Caco-2 (cell line): ENCODE measurements around the gene STAB2. TPM values are rescaled to one million over a fixed set of nuclear protein-coding genes. Genes with fewer than 3 reads are reported as not detected.

Source experiments
- BruUV-seq: library from RNA; stranded (reverse); fragments of 400-500 nt; replicated peaks from 2 replicates; lab custom pipeline; 2021; lab: Mats Ljungman, UMichigan
- CTCF ChIA-PET: fragments of 300-600 bp; sonication (Branson Sonifier 250); formaldehyde crosslinking; loops from one replicate; lab custom pipeline; 2022; ENCODE audit warnings: antibody characterized with exemption; lab: Charles Lee
- POLR2A ChIA-PET: fragments of 300-600 bp; sonication (Branson Sonifier 250); formaldehyde crosslinking; loops from one replicate; lab custom pipeline; 2022; ENCODE audit warnings: antibody characterized with exemption; lab: Charles Lee
- DNase-seq, 2 experiments: peaks; one replicate each; pipeline versions ENCODE4 v3.0.0 to v3.0.0-alpha.2; 2020 to 2022
- H3K27me3 ChIP-seq: replicated peaks from 2 replicates; pipeline ENCODE4 v1.6.0; 2011; ENCODE audit warnings: low read length; ENCODE audit not compliant: control insufficient read depth, insufficient read depth
- H3K36me3 ChIP-seq: 2 replicates; pipeline ENCODE4 v1.5.1; 2011; ENCODE audit warnings: low read length; ENCODE audit not compliant: control insufficient read depth, insufficient read depth
- H3K4me1 ChIP-seq: fragments of 250-450 bp; sonication (Bioruptor Pico); 2 replicates; pipeline ENCODE4 v1.5.1; 2020; ENCODE audit warnings: mild to moderate bottlenecking
- H3K4me3 ChIP-seq: 2 replicates; pipeline ENCODE4 v1.5.1; 2011; ENCODE audit warnings: low read depth, mild to moderate bottlenecking, control low read depth, low read length
- H3K9me3 ChIP-seq: fragments of 250-450 bp; sonication (Bioruptor Pico); 2 replicates; pipeline ENCODE4 v1.5.1; 2020; ENCODE audit warnings: mild to moderate bottlenecking, moderate library complexity
- H3K27ac Mint-ChIP-seq: one replicate; pipeline ENCODE4 v1.8.0; 2022; ENCODE audit warnings: mixed read lengths; ENCODE audit not compliant: unreplicated experiment
- H3K27me3 Mint-ChIP-seq: one replicate; pipeline ENCODE4 v1.8.0; 2022; ENCODE audit warnings: mixed read lengths; ENCODE audit not compliant: insufficient read depth, unreplicated experiment
- H3K36me3 Mint-ChIP-seq: one replicate; pipeline ENCODE4 v1.8.0; 2022; ENCODE audit warnings: mild to moderate bottlenecking, mixed read lengths; ENCODE audit not compliant: insufficient read depth, unreplicated experiment
- H3K4me1 Mint-ChIP-seq: one replicate; pipeline ENCODE4 v1.8.0; 2022; ENCODE audit warnings: low read depth, mixed read lengths; ENCODE audit not compliant: unreplicated experiment
- H3K4me3 Mint-ChIP-seq: one replicate; pipeline ENCODE4 v1.8.0; 2022; ENCODE audit warnings: mild to moderate bottlenecking, moderate library complexity, mixed read lengths; ENCODE audit not compliant: unreplicated experiment
- H3K9me3 Mint-ChIP-seq: one replicate; pipeline ENCODE4 v1.8.0; 2022; ENCODE audit warnings: mixed read lengths; ENCODE audit not compliant: unreplicated experiment
- intact Hi-C: fragments of 100-400 bp; cut with micrococcal nuclease; formaldehyde crosslinking; loops from one replicate; pipeline ENCODE4 v1.10.0; 2022; ENCODE audit not compliant: unreplicated experiment
- total RNA-seq: library from RNA; stranded (reverse); gene quantifications from 2 replicates; pipeline ENCODE4 v1.2.3, GENCODE V29; 2022
- TF ChIP-seq, protein P1 (sequence below), 2 experiments: fragments of 200-600 bp in 1 of 2; IDR thresholded peaks; 1 replicate in 1 of 2; 2 replicates in 1 of 2; pipeline versions ENCODE4 v1.5.1 to v1.8.0; 2011 to 2022; ENCODE audit warnings: antibody characterized with exemption in 1 of 2, control low read depth in 1 of 2, inconsistent platforms in 1 of 2, low read depth in 1 of 2, low read length in 1 of 2, mild to moderate bottlenecking in 1 of 2, moderate library complexity in 1 of 2; ENCODE audit not compliant: insufficient read depth in 1 of 2, severe bottlenecking in 1 of 2, unreplicated experiment in 1 of 2

STAB2 gene
- total RNA-seq, 1 experiment from 2014 or later = 0.25 TPM

DNA sequence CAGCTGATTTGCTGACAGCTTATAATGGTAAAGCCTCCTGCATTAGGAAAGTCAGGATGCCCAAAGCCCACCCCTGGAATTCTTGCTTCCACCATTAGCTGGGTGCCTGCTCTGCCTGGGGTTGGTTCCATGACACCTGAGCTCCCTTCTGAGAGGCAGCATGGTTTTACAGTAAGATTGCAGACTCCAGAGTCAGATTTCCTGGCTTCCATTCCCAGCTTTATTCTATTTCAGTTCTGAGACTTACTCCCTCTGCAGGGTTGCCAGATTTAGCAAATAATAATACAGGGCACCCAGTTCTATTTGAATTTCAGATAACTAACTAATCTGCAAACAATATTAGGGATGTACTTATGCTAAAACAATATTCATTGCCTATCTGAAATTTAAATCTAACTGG lies 12.2 kb downstream of the STAB2 start:
- no TSS peak for BruUV-seq
- TF ChIP-seq, protein P1, sequence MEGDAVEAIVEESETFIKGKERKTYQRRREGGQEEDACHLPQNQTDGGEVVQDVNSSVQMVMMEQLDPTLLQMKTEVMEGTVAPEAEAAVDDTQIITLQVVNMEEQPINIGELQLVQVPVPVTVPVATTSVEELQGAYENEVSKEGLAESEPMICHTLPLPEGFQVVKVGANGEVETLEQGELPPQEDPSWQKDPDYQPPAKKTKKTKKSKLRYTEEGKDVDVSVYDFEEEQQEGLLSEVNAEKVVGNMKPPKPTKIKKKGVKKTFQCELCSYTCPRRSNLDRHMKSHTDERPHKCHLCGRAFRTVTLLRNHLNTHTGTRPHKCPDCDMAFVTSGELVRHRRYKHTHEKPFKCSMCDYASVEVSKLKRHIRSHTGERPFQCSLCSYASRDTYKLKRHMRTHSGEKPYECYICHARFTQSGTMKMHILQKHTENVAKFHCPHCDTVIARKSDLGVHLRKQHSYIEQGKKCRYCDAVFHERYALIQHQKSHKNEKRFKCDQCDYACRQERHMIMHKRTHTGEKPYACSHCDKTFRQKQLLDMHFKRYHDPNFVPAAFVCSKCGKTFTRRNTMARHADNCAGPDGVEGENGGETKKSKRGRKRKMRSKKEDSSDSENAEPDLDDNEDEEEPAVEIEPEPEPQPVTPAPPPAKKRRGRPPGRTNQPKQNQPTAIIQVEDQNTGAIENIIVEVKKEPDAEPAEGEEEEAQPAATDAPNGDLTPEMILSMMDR (IDR thresholded peaks at IDR 0.05; ENCODE audit: insufficient read depth in 1 of 2, low read depth in 1 of 2, low read length in 1 of 2, severe bottlenecking in 1 of 2, unreplicated experiment in 1 of 2) = no peak
- H3K4me3 ChIP-seq = no peak overlapping the region
- Mint-ChIP-seq H3K4me3 (no peak overlapping the region), H3K9me3 (no peaks in the 10 kb centered on the region), H3K4me1 (peaks cover 6% of the 10 kb centered on the region), H3K27ac (no peak overlapping the region), H3K36me3 (no peaks in the 10 kb centered on the region), H3K27me3 (peaks cover 18% of the 10 kb centered on the region)
- no peaks in the 10 kb centered on the region for H3K36me3 ChIP-seq
- intact Hi-C loops = no loop called here
- H3K9me3 ChIP-seq = no peaks in the 10 kb centered on the region; the same call in 1 of the 2 replicates
- no peak for DNase-seq
- POLR2A ChIA-PET = no interaction called here
- H3K27me3 ChIP-seq = no peaks in the 10 kb centered on the region
- CTCF ChIA-PET = no interaction called here
- no peaks in the 10 kb centered on the region for H3K4me1 ChIP-seq

GRCh38 chr12:103600967-103601728 lies 14.1 kb downstream of the STAB2 start:
- ChIA-PET POLR2A (no interaction called here), CTCF (no interaction called here)
- no peaks in the 10 kb centered on the region; the same call in 1 of the 2 replicates for H3K9me3 ChIP-seq
- intact Hi-C loops = no loop called here
- H3K4me1 ChIP-seq = no peaks in the 10 kb centered on the region
- no peak overlapping the region for H3K4me3 Mint-ChIP-seq
- H3K4me1 Mint-ChIP-seq = peaks cover 6% of the 10 kb centered on the region
- peaks cover 26% of the 10 kb centered on the region for H3K27me3 Mint-ChIP-seq
- H3K27me3 ChIP-seq = no peaks in the 10 kb centered on the region
- no peak overlapping the region for H3K4me3 ChIP-seq
- H3K27ac Mint-ChIP-seq = no peak overlapping the region
- H3K9me3 Mint-ChIP-seq = no peaks in the 10 kb centered on the region
- TF ChIP-seq, protein P1 (IDR thresholded peaks at IDR 0.05; ENCODE audit: insufficient read depth in 1 of 2, low read depth in 1 of 2, low read length in 1 of 2, severe bottlenecking in 1 of 2, unreplicated experiment in 1 of 2) = no peak
- H3K36me3 ChIP-seq = no peaks in the 10 kb centered on the region
- DNase-seq = no peak
- H3K36me3 Mint-ChIP-seq = no peaks in the 10 kb centered on the region
- no TSS peak for BruUV-seq

DNA sequence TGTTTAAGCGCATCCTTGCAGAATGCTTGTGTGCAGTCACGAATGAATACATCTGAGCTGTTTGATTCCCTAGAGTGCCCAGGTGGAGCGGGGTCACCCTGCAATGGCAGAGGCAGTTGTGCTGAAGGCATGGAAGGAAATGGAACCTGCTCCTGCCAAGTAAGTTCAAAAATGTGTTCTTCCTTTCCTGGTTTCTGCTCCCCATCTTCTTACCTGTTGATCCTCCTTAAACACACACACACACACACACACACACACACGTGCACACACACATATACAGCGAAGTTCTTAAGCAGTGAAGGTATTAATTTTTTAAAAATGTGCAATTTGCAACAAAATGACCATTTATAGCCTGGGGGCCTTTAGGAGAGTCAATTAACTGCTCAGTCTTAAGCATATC lies 33.3 kb downstream of the STAB2 start:
- DNase-seq = no peak
- TF ChIP-seq, protein P1 (IDR thresholded peaks at IDR 0.05; ENCODE audit: insufficient read depth in 1 of 2, low read depth in 1 of 2, low read length in 1 of 2, severe bottlenecking in 1 of 2, unreplicated experiment in 1 of 2) = no peak
- Histone ChIP-seq H3K4me1 (no peaks in the 10 kb centered on the region), H3K4me3 (no peak overlapping the region), H3K9me3 (no peaks in the 10 kb centered on the region), H3K27me3 (no peaks in the 10 kb centered on the region), H3K36me3 (no peaks in the 10 kb centered on the region)
- no peak overlapping the region for H3K4me3 Mint-ChIP-seq
- ChIA-PET POLR2A (no interaction called here), CTCF (no interaction called here)
- no peaks in the 10 kb centered on the region for H3K4me1 Mint-ChIP-seq
- H3K27ac Mint-ChIP-seq = no peak overlapping the region
- no peaks in the 10 kb centered on the region for H3K9me3 Mint-ChIP-seq
- H3K36me3 Mint-ChIP-seq = no peaks in the 10 kb centered on the region
- intact Hi-C loops = loop anchor here (10.0 kb wide), 1 partner anchor 124 kb away; no protein-coding TSS in a partner anchor
- BruUV-seq = no TSS peak
- peaks cover 6% of the 10 kb centered on the region for H3K27me3 Mint-ChIP-seq
